HK-2 (cell line): ENCODE results near the gene ELMO1.

Experiments used
- DNase-seq: peaks from one replicate; pipeline ENCODE4 v3.0.0-alpha.2; 2018; ENCODE audit not compliant: unreplicated experiment

The ELMO1 gene, protein sequence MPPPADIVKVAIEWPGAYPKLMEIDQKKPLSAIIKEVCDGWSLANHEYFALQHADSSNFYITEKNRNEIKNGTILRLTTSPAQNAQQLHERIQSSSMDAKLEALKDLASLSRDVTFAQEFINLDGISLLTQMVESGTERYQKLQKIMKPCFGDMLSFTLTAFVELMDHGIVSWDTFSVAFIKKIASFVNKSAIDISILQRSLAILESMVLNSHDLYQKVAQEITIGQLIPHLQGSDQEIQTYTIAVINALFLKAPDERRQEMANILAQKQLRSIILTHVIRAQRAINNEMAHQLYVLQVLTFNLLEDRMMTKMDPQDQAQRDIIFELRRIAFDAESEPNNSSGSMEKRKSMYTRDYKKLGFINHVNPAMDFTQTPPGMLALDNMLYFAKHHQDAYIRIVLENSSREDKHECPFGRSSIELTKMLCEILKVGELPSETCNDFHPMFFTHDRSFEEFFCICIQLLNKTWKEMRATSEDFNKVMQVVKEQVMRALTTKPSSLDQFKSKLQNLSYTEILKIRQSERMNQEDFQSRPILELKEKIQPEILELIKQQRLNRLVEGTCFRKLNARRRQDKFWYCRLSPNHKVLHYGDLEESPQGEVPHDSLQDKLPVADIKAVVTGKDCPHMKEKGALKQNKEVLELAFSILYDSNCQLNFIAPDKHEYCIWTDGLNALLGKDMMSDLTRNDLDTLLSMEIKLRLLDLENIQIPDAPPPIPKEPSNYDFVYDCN

GRCh38 chr7:37448636-37449361, at the start of gene ELMO1:
ELMO1 (minus strand) TSS chr7:37448864; CDS start chr7:37342690, 106,174 bp downstream.
- DNase-seq: peak; percentile 51

DNA sequence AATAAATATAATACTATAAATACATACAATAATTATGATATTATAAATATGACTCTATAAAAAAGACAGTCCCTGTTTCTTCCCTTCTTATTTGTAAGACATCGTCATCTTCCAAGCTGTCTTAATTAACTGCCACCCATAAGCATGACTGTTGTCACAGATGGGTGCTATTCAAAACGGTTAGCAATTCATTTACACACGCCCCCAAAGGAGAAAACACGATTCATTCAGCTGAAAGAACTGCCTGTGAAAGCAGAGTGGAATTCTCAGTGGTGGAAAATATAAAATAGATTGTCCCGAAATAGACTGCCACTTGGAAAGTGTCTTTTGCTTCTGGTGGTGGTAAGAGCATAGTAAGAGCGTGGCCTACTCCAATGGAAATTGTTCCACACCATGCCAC, 48.9 kb upstream of the ELMO1 start:
- no peak for DNase-seq

- no peak for DNase-seq
Measured at GRCh38 chr7:37495574-37496184, 47.0 kb upstream of the ELMO1 start.

DNA sequence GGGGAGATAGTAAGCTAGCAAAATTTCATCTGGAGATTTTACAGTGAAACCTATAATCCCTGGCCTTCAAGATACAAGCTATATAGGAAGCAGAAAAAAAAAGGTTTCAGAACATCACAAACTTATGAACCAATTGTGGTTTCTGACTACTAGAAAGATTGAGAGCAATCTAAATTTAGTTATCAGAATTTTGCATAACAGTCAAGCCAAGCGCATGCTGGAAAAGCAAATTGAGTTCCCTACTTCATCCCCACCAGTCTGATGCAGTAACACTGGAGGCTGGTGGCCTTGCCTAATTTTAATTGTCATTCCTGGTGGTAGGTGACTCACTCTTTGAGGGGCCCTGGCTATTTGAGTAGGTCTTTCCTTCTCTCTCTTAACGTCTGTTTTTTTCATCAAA, 46.3 kb upstream of the ELMO1 start:
- no peak for DNase-seq

DNA sequence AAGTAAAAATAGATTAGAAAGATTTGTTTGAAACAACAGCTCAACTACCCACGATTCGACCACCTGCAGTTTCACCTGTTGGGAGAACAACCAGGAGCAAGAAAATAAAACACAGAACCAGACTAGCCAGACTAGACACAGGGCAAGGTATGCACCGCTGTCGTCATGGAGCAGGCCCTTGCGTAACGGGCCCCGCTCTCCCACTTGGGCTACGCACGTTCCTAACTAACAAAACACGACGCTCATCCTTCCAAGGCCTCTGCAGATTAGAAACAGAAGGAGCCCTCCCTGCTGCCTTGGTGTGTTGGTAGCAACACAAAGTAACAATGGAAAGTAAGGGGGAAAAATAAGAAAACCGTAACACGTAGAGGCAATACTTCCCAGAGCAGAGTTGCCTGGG, 45.1 kb upstream of the ELMO1 start:
- DNase-seq: no peak

DNA sequence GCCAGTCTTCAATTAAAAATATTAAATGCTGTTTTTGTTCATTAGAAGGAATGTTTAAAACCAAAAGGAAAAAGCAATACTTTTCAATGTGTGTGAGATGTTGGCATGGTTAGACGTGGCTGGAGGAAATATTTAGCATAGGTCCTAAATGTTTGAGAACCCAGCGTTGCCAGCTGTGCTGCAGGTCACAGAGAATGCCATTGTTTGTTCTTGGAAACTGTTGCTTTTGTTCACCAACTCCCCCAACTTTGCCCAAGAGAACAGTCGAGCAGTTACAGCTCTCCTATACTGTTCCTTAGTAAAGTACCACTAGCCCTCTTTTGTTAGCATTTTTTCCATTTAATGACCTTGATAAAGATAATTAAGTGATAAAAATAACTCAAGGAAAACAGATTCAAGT, 44.5 kb upstream of the ELMO1 start:
- DNase-seq: no peak

DNA sequence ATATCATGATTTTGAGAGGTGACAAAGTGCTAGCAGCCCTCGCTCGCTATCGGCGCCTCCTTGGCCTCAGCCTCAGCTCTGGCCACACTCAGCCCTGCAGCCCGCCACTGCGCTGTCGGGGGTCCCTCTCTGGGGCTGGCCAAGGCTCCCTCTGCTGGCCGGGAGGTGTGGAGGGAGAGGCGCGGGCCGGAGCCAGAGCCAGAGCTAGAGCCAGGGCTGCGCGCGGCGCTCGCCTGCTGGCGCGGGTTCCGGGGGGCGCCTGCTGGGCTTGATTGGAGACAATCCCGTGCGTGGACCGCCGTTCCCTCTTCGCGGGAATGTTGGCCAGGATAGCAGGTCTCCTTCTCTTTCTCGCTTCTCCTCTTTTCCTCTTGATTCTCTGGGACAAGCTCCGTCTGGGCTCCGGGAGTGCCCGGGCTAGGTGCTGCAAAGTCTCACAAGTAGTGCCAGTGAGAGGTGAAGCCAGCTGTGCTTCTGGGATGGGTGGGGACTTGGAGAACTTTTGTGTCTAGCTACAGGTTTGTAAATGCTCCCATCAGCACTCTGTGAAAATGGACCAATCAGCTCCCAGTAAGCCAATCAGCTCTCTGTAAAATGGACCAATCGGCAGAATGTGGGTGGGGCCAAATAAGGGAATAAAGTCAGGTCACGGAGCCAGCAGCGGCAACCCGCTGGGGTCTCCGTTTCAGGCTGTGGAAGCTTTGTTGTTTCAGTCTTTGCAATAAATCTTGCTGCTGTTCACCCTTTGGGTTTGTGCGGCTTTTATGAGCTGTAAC, 43.4 kb upstream of the ELMO1 start:
- no peak for DNase-seq

GRCh38 chr7:37489703-37490102, 41.0 kb upstream of the ELMO1 start:
- DNase-seq: no peak

DNA sequence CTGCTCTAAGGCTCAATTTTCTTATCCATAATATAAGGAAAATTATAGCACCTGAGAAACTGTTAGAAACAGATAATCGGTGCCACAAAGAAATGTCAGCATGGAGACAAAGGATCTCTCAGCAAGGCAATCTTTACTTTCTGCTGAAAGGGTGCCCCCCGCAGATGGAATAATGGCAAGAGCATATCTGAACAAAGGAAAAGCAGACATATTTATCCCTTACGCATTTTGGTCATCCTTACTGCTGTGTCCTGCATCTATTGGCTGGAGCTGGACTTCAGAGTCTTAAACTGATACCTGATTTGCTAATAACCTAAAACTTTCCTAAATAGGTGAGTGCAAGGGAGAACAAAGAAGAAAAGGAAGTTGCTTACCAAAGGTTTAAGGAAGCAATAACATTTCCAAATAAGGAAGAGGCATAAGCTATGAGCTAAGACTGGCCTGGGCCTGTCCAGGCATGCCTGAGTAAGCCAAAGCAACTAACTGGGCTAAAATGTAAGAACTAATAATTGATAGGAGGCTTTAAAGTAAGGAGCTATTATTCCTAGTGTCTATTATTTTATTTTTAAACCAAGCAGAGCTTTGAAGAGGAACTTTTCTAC, 39.6 kb upstream of the ELMO1 start:
- DNase-seq: no peak

- DNase-seq: no peak
Measured at GRCh38 chr7:37484426-37485073, 35.9 kb upstream of the ELMO1 start.

DNA sequence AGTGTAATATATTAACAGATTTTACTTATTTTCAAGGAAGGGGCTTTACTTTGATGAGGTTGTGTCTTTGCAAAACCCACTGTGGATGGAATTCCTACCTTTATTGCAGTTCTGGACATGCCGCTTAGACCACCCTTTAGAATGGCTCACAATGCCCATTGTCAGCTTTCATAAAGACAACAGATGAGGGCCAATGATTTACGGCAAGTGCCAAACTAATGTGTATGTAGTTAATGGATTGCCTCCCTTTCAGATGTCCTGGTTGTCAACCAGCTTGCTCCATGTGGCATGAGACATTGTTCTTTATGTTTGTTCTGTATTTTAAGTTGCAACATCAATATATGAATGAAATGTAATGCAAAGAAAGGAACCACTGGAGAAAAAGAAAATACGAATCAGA, 35.0 kb upstream of the ELMO1 start:
- DNase-seq: no peak

DNA sequence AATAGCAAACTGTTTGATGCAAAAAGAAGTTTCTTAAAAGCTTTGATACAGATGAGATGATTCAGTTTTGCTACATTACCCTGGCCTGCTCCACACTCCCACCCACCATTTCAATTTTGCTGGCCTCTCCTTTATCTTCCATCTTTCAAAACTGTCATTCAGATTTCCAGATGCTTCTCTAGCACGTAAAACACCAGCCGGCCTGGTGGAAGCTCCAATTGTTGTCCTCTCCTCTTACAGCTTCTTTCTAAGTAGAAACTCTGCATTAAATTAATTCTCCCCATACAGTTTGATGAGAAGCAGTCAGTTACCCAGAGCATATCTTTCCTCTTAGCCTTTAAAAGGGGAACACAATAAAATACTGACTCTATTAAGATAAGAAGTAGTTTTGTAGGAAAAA, 34.3 kb upstream of the ELMO1 start:
- no peak for DNase-seq

DNA sequence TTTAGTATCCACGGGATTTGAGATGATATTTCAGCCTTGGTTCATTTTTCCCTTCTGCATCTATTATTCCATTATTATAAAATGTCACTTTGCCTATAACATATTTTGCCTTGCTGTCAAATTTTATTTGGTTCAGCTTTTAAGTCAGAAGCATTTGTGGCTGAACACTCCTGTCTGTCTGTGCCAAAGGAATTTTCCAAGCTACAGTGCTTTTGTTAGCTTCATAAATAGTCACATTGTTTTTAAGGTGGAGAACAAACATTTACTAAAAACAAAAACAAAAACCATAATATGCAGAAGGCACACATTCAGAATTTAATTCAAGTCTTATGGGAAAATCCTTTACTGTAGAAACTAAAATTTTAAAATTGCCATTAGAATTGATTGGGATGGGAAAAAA, 33.8 kb upstream of the ELMO1 start:
- no peak for DNase-seq

- DNase-seq: no peak
Measured at GRCh38 chr7:37481722-37482288, 33.1 kb upstream of the ELMO1 start.

DNA sequence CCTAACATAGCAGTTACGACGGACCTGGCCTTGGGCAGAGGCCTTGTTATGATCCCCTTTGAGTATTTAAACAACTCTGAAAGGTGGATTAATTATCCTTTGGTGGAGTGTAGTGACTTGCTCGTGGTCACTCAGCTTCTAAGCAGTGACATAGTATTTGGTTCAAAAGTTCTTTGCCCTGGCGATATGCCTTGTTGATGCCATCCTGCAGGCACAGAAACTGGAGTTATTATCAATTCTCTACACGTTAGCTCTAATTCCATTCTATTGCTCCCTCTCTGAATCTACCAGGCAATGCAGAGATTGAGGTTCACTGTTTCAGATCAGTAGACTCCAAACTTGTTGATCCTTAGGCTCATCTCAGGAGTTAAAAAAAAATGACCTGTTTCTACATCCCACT, 32.5 kb upstream of the ELMO1 start:
- DNase-seq: no peak

DNA sequence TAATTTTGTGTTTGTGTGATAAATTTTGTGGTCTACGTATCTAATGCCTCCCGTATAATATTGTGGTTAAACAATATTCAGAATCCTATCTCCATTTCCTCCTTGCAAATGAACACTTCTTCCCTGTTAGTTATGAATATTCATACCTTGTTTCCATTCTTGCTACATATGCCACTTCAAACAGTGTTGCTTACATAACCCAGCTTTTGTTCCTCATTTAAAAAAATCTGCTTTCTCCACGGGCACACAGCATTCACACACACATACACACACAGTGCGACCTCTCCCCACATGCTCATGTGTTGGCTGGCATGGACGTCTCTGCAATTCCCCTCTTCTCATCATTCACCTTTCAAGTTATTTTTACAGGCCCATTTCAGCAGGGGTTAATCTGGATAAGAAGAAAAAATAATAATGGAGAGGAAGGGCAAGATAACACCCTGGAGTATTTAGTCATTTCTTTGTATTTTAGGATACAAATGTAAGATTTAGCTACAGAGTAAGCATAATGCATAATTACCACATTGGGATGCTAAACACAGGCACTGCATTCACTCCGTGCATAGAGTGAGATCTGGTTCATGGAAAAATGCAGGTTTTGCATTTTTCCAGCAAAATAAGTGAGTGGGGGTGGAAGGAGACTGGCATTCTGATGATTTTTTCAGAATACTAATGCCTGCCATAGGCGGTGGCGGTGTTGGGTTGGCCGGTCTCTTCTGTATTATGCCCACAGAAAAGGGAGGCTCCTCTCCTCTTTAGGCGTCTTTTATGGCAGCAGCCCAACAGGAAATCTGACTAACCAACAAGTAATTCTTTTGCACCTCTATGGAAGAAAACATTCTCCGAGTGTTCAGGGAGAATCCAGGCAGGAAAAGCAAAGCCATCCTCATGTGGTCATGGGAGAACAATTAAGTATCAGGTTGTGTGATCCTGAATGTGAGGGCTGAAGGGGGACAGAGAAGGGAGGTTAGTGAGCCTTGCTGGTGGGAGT, 31.7 kb upstream of the ELMO1 start:
- DNase-seq: no peak

DNA sequence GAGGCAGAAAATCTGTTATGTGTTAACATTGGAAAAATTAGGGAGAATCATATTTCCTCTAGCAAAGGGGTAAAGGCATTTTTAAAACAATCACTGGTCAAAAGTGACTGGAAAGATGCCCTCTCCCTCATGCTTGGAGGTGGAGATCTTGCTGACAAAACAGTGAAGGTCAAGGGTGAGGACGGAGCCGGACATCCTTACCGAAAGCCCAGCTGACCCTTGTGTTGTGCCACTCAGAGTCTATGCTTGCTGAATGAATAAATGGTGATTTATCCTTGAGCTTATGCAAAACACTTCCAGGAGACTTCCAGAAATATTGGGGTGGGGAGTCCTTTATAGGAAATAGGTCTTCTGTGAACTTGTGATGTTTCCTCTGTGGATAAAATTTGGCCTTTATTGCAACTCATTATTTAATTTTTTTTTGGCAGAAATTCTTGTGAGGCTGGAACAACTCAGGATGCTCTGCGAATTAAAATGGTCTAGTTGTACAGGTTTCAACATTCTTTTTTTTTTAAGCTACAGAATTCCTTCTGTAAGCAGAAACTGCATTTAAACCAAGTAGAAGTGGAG, 28.3 kb upstream of the ELMO1 start:
- no peak for DNase-seq

- no peak for DNase-seq
Measured at GRCh38 chr7:37476428-37476827, 27.8 kb upstream of the ELMO1 start.

- no peak for DNase-seq
Measured at GRCh38 chr7:37475646-37476045, 27.0 kb upstream of the ELMO1 start.
